ENCODE results near the gene MAML2.

The MAML2 gene

GRCh38 chr11:96072592-96072991 is 270.4 kb downstream of the MAML2 start:
- DNase-seq (ENCODE audit: low read depth in 2 of 2): no peak

GRCh38 chr11:96070453-96070852 is 272.5 kb downstream of the MAML2 start:
- DNase-seq (ENCODE audit: low read depth in 2 of 2): no peak

DNA sequence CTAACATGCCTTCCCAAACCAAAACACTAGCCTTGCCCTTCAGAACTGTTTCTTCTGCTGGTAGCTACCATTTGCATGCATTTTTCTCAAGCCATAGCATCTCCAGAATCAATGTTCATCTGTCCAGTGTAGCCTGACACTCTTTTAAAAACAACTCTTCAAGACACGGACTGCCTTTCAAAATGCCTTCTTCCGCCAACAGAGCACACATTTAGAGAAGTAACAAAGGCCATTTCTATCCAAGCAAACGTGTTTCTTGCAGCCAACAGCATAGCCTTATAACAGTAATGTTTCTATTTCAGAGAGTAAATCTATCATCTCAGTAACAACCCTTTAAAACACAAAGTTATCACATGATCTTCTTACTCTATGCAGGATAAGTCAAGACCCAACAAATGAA is 275.8 kb downstream of the MAML2 start:
- no peak for DNase-seq (ENCODE audit: low read depth in 2 of 2)

DNA sequence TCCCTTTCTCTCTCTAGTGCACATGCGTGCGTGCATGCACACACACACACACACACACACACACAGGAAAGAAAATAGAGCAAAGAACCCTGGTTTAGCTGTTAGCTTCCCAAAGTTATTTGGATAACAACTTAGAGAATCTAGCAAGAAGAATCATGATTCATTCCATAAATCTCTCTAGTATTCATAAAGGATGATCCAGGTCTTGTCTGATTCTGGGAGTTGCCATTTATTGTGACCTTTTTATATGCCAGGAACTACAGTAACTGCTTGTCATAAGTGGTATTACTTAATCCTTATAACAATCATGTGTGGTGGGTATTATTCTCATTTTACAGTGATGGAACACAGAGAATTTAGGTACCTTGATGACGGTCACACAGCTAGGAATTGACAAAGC is 277.6 kb downstream of the MAML2 start:
- DNase-seq (ENCODE audit: low read depth in 2 of 2): no peak

GRCh38 chr11:96063886-96064285 is 279.1 kb downstream of the MAML2 start:
- DNase-seq (ENCODE audit: low read depth in 2 of 2): no peak

DNA sequence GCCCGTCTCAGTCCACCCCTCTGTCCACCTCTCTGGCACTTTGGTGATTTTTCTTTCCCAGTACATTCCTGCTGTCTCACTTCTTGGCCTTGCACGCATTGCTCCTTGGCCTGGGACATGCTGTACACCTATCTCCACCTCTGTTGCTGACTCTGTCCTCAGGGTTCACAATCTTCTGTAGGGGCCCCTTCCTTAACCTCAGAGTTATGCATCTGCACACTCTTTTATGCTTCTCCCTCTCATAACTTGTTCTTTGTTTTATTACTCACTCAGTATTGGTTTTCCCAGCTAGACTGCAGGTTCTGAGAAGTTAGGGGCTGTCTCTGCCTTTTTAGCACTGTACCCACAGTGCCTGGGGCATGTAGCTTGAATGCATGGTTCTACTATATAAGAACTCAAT is 279.9 kb downstream of the MAML2 start:
- no peak for DNase-seq (ENCODE audit: low read depth in 2 of 2)

- no peak for DNase-seq (ENCODE audit: low read depth in 2 of 2)
These were observed 280.9 kb downstream of the MAML2 start for GRCh38 chr11:96062134-96062533.

DNA sequence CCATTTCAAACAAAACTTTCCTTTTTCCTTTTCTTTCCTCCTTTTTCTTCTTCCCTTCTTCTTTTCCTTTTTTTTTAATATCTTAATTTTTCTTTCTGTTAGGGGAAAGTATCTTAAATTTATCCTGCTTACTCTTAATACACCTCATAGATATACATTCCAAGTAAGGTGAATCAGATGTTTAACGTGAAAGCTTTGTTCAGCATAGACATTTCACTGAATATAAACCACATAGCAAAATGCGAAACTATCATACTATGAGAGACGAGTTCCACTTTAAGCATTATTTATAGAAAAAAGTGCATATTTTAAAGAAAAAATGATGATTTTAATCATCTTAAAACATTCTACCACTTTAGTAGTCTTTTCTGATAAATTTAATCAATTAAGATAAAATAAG is 281.3 kb downstream of the MAML2 start:
- DNase-seq (ENCODE audit: low read depth in 2 of 2): no peak

GRCh38 chr11:96061069-96061468 is 281.9 kb downstream of the MAML2 start:
- DNase-seq (ENCODE audit: low read depth in 2 of 2): no peak

DNA sequence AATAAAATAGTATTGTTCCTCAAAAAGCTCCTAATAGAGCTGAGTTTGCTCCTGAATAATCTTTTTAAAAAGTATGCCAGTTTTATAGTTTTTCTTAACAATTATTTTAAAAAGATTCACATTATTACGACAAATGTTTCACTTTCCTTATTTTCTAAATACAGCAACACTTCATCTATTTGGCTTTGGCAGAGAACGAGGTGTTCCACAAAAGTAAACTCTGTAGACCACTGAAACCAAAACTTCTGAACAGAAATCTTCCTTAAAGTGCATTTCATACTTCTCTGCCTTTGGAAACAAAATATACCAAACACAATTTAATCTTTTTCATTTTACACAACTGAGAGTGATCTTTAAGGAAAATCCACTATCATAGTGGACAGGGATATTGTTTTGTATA is 285.5 kb downstream of the MAML2 start:
- no peak for DNase-seq (ENCODE audit: low read depth in 2 of 2)

DNA sequence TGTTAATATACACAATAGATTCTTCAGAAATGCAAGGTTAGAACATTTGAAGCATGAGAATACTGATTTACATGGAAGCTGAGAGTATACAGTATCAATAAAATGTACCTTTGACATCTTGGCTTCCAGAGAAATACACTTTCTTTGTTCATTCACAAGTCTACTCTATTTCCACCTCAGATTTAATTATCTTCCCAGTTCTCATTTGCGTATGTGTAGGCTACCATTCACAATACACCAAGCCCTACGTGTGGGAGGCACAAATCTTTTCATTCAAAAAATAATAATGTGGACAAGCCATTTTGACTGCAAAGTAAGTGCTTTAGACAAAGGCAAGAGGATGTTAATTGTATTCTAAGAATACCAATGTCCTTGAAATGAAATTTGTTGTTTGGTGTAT is 286.4 kb downstream of the MAML2 start:
- DNase-seq (ENCODE audit: low read depth in 2 of 2): no peak

GRCh38 chr11:96055706-96056387 is 287.1 kb downstream of the MAML2 start:
- DNase-seq (ENCODE audit: low read depth in 2 of 2): no peak

GRCh38 chr11:96054870-96055705 is 287.9 kb downstream of the MAML2 start:
- no peak for DNase-seq (ENCODE audit: low read depth in 2 of 2)

DNA sequence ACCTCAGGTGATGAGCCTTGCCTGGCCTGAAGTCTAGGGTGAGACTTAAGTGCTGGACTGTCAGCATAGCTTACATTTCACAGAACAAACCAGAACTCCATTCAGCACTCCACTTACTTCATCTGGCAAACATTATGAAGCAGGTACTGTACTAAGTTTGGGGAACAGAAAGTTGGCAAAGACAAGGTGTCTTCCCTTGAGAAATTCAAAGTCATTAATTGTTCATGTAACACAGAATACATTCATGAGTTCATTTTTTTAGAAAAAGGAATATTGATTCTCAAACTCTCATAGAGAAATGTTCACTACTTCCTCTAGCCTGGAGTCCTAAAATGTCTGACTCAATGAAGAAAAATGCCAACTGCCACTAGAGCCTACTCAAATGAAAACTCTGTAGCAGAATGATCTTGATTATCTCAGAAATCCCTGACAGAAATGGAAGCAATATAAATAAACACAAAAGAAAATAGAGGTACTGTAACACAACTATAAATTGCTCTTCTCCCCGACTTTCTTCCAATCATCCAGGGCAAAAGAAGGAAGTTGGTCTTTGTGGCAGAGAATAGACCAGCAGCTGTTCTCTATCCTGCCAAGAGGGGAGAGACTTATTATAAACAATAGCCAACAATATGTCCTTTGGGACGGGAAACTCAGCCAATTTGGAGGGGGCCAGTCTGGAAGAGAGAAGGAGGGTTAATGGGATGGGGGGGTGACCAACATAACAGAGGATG is 289.9 kb downstream of the MAML2 start:
- DNase-seq (ENCODE audit: low read depth in 2 of 2): no peak

- DNase-seq (ENCODE audit: low read depth in 2 of 2): no peak
These were observed 291.2 kb downstream of the MAML2 start for GRCh38 chr11:96051820-96052219.

DNA sequence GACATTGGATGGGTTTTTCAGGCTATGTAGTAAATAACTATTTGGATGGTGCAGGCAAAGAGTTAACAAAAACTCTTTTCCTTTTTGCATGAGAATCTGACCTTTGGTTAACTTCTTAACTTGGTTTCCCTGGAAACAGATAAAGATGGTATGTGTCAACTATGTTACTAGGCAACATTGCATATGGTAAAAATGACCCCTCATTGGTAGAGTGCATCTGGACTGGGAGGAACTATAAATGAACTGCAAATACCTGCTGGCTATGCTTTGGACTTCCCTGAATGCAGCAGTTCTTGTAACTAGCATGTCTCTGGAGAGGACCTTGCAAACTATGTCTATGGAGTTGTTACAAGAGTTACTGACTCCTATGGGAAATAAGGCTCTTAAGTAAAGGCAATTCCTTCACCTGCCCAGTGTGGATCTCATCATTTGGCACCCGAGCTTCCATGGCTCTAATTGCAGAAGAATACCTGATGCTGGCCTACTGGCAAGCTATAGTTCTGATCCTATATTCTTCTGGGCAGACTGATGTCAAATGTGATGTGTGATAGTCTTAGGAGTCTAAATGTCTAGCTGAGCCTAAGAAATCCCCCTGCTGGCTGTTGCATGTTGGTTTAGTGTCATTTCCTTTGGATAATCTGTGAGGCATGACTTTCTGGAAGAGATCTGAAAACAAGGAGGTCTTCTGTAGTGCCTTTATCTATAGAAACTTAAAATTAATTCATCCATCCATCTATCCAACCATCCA is 292.4 kb downstream of the MAML2 start:
- DNase-seq (ENCODE audit: low read depth in 2 of 2): no peak

- no peak for DNase-seq (ENCODE audit: low read depth in 2 of 2)
These were observed 293.6 kb downstream of the MAML2 start for GRCh38 chr11:96049426-96049825.

DNA sequence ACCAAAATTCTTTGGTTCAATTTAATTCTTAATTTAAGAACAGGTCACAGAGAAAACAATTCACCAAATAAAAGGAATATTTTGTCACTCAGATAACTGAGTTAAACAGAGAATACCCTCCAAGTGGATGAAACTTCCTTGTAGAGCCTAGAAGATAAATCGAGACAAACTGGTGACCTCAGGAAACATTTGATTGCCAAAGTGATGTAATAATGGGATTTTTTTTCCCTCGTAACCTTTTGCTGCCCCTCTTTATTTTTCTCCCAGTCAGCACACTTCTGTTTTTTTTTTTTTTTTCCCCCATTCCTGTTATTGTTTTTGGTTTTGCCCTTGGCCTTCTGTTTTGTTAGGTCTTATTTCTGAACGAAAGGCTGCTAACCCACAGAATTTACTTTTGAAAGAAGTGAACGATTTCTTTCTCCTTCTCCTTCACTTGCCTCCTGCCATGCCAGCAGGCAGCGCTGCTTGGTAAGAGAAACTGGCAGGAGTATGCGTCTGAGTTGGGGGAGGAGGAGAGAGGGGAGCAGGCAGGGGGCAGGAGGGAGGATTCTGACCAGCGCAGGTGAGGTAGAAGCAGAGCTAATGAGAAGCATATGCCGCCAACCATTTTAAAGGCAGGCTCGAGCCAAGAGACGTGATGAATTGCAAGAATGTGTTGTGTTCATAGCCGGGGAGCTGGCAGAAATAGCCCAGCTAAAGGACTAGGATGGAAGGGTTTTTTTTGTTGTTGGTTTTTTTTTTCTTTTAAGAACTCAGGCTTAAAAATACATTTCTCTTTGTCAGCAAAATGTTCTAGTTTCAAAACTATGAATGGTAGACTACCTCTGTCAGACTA is 297.2 kb downstream of the MAML2 start:
- no peak for DNase-seq (ENCODE audit: low read depth in 2 of 2)

GRCh38 chr11:96044747-96045146 is 298.2 kb downstream of the MAML2 start:
- no peak for DNase-seq (ENCODE audit: low read depth in 2 of 2)

DNA sequence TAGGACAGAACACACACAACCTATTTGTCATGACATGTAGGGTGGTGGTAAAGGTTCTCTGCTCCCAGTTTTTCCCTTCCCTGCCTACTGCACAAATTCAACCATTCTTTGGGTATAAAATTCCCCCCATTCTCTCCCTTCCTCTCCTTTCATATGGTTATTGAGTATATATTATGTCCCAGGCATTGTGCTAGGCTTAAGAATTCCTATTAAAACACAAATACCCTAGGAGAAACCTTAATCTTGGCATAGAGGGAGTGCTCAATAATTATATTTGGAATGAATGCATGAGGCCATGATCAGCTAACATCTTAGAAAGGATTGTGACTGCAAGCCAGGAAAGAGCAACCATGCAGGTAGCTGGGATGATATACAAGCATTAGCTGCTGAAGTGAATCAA is 298.7 kb downstream of the MAML2 start:
- DNase-seq (ENCODE audit: low read depth in 2 of 2): no peak

DNA sequence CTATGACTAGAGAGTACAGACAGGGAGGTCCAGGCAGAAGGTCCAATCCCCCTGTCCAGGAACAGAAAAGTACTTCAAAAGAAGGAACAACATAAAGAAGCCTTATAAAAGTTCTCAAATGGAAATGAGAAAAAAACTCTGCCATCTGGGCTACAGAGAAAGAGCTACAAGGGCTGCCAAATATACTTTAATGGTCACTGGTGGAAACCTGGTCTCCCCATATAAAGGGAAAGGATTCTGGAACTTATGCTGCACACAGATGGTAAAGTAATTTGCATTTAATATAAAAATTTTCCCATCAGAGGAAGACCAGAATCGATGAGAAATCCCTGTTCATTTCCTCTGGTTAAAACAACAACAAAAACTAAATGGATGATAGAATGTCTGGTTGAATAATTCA is 299.7 kb downstream of the MAML2 start:
- DNase-seq (ENCODE audit: low read depth in 2 of 2): no peak
